H9 (cell line): ENCODE data around the gene NEURL4. TPM values are rescaled to one million over a fixed set of nuclear protein-coding genes. Genes with fewer than 3 reads are reported as not detected.

Experiments
- DNase-seq: peaks from one replicate; pipeline ENCODE4 v3.0.0-alpha.2; 2017
- H2AFZ ChIP-seq: one replicate; pipeline ENCODE4 v1.6.1; 2013; ENCODE audit warnings: mild to moderate bottlenecking, low read length, control low read depth, moderate library complexity
- H2AK5ac ChIP-seq: 2 replicates; pipeline ENCODE4 v1.6.1; 2013; ENCODE audit warnings: low read length, control low read depth, mixed read lengths; ENCODE audit not compliant: insufficient read length
- H2BK120ac ChIP-seq: one replicate; pipeline ENCODE4 v1.6.1; 2013; ENCODE audit warnings: low read depth, mild to moderate bottlenecking, low read length, control low read depth, inconsistent platforms; ENCODE audit not compliant: poor library complexity, severe bottlenecking
- H2BK12ac ChIP-seq: 2 replicates; pipeline ENCODE4 v1.6.1; 2013; ENCODE audit warnings: low read length, control low read depth, mixed read lengths, low read depth; ENCODE audit not compliant: insufficient read length
- H2BK15ac ChIP-seq: 2 replicates; pipeline ENCODE4 v1.6.1; 2013; ENCODE audit warnings: low read depth, low read length, control low read depth
- H2BK20ac ChIP-seq: one replicate; pipeline ENCODE4 v1.6.1; 2013; ENCODE audit warnings: low read depth, mild to moderate bottlenecking, low read length, control low read depth, inconsistent platforms; ENCODE audit not compliant: poor library complexity, severe bottlenecking
- H2BK5ac ChIP-seq: 2 replicates; pipeline ENCODE4 v1.6.1; 2013; ENCODE audit warnings: low read length, control low read depth, mixed read lengths; ENCODE audit not compliant: insufficient read length
- H3K14ac ChIP-seq: 2 replicates; pipeline ENCODE4 v1.6.1; 2013; ENCODE audit warnings: low read length, control low read depth; ENCODE audit not compliant: insufficient read depth
- H3K18ac ChIP-seq: 2 replicates; pipeline ENCODE4 v1.6.1; 2013; ENCODE audit warnings: low read depth, mild to moderate bottlenecking, mixed read lengths, low read length, control low read depth; ENCODE audit not compliant: insufficient read length
- H3K23ac ChIP-seq: 2 replicates; pipeline ENCODE4 v1.6.1; 2013; ENCODE audit warnings: low read length, control low read depth, mixed read lengths, low read depth; ENCODE audit not compliant: insufficient read length
- H3K23me2 ChIP-seq: 2 replicates; pipeline ENCODE4 v1.6.1; 2013; ENCODE audit warnings: low read depth, mild to moderate bottlenecking, mixed read lengths, low read length, control low read depth; ENCODE audit not compliant: insufficient read length, poor library complexity, severe bottlenecking
- H3K27ac ChIP-seq: 2 replicates; pipeline ENCODE4 v1.5.1; 2013; ENCODE audit warnings: low read length, control low read depth, mixed read lengths, low read depth; ENCODE audit not compliant: insufficient read length
- H3K27me3 ChIP-seq: 2 replicates; pipeline ENCODE4 v1.6.1; 2013; ENCODE audit warnings: low read length, control low read depth, inconsistent platforms; ENCODE audit not compliant: insufficient read depth
- H3K4ac ChIP-seq: 2 replicates; pipeline ENCODE4 v1.6.1; 2013; ENCODE audit warnings: low read depth, mild to moderate bottlenecking, control low read depth, inconsistent platforms, low read length, moderate library complexity
- H3K4me1 ChIP-seq: 2 replicates; pipeline ENCODE4 v1.6.1; 2013; ENCODE audit warnings: low read length, control low read depth, inconsistent platforms; ENCODE audit not compliant: insufficient read depth
- H3K4me2 ChIP-seq: 2 replicates; pipeline ENCODE4 v1.6.1; 2013; ENCODE audit warnings: low read length, control low read depth, mixed read lengths; ENCODE audit not compliant: insufficient read length, insufficient read depth
- H3K56ac ChIP-seq: 2 replicates; pipeline ENCODE4 v1.6.1; 2013; ENCODE audit warnings: low read depth, mild to moderate bottlenecking, mixed read lengths, low read length, control low read depth; ENCODE audit not compliant: insufficient read length
- H3K79me1 ChIP-seq: 2 replicates; pipeline ENCODE4 v1.6.1; 2013; ENCODE audit warnings: low read depth, mild to moderate bottlenecking, moderate library complexity, low read length, control low read depth, inconsistent platforms; ENCODE audit not compliant: insufficient read depth, poor library complexity, severe bottlenecking
- H3K79me2 ChIP-seq: 2 replicates; pipeline ENCODE4 v1.6.1; 2013; ENCODE audit warnings: low read length, control low read depth, inconsistent platforms; ENCODE audit not compliant: insufficient read depth
- H3K9ac ChIP-seq: 2 replicates; pipeline ENCODE4 v1.6.1; 2013; ENCODE audit warnings: low read length, control low read depth, mixed read lengths; ENCODE audit not compliant: insufficient read length; ENCODE audit errors: extremely low read depth
- H3K9me3 ChIP-seq: one replicate; pipeline ENCODE4 v1.6.1; 2013; ENCODE audit warnings: low read depth, low read length, inconsistent platforms; ENCODE audit not compliant: control insufficient read depth
- H3T11ph ChIP-seq: one replicate; pipeline ENCODE4 v1.6.1; 2013; ENCODE audit warnings: mild to moderate bottlenecking, low read length, control low read depth, inconsistent platforms
- H4K20me1 ChIP-seq: one replicate; pipeline ENCODE4 v1.6.1; 2013; ENCODE audit not compliant: control insufficient read depth, insufficient read length, insufficient read depth
- H4K5ac ChIP-seq: 2 replicates; pipeline ENCODE4 v1.6.1; 2013; ENCODE audit warnings: low read depth, mild to moderate bottlenecking, mixed read lengths, low read length, control low read depth; ENCODE audit not compliant: insufficient read length
- H4K8ac ChIP-seq: replicated peaks from 2 replicates; pipeline ENCODE4 v1.6.1; 2013; ENCODE audit warnings: low read length, control low read depth, mixed read lengths, low read depth; ENCODE audit not compliant: insufficient read length
- H4K91ac ChIP-seq: 2 replicates; pipeline ENCODE4 v1.6.1; 2013; ENCODE audit warnings: low read depth, mild to moderate bottlenecking, moderate library complexity, mixed read lengths, low read length, control low read depth; ENCODE audit not compliant: insufficient read length
- H3K27ac Mint-ChIP-seq, 3 experiments: 2 replicates in 2 of 3; 3 replicates in 1 of 3; pipeline ENCODE4 v1.8.0; 2020 to 2021; ENCODE audit warnings: mixed read lengths in 3 of 3, mild to moderate bottlenecking in 1 of 3, moderate library complexity in 1 of 3
- H3K27me3 Mint-ChIP-seq: 2 replicates; pipeline ENCODE4 v1.8.0; 2021; ENCODE audit warnings: low read depth, mild to moderate bottlenecking, moderate library complexity, mixed read lengths
- H3K36me3 Mint-ChIP-seq, 3 experiments: 2 replicates in 2 of 3; 3 replicates in 1 of 3; pipeline ENCODE4 v1.8.0; 2020 to 2021; ENCODE audit warnings: low read depth in 3 of 3, mixed read lengths in 3 of 3; ENCODE audit not compliant: insufficient read depth in 1 of 3
- H3K4me1 Mint-ChIP-seq, 2 experiments: 2 replicates each; pipeline ENCODE4 v1.8.0; 2020; ENCODE audit warnings: mixed read lengths in 2 of 2
- H3K4me3 Mint-ChIP-seq, 2 experiments: 2 replicates in 1 of 2; 3 replicates in 1 of 2; pipeline ENCODE4 v1.8.0; 2020 to 2021; ENCODE audit warnings: mild to moderate bottlenecking in 2 of 2, mixed read lengths in 2 of 2, moderate library complexity in 1 of 2
- H3K9me3 Mint-ChIP-seq, 2 experiments: 2 replicates in 1 of 2; 3 replicates in 1 of 2; pipeline ENCODE4 v1.8.0; 2020; ENCODE audit warnings: mild to moderate bottlenecking in 2 of 2, mixed read lengths in 2 of 2, moderate library complexity in 1 of 2
- WGBS: extraction: QIAGEN DNeasy Blood & Tissue Kit; methylation state at CpG from one replicate; pipeline ENCODE4 v1.1.7; 2013; ENCODE audit warnings: missing lambda C conversion rate, low lambda C conversion rate, mixed read lengths; ENCODE audit not compliant: insufficient read length; ENCODE audit errors: extremely low coverage; 5-methylcytosine and 5-hydroxymethylcytosine counted together
- total RNA-seq: library from RNA; stranded (reverse); gene quantifications from 2 replicates; pipeline ENCODE4 v1.2.1, GENCODE V29; 2021
- TF ChIP-seq, protein P1 (sequence below): fragments of 200-600 bp; sonication (generic); conservative IDR thresholded peaks from 3 replicates; pipeline ENCODE4 v1.8.0; 2021; ENCODE audit warnings: antibody characterized with exemption, mild to moderate bottlenecking

The NEURL4 gene
- total RNA-seq, 1 experiment from 2014 or later = 54.8 TPM

- Histone ChIP-seq H3T11ph (no peak overlapping the region), H2AK5ac (no peak overlapping the region), H2BK120ac (no peak overlapping the region), H2BK15ac (no peak overlapping the region), H2BK5ac (no peak overlapping the region), H4K8ac (no peak overlapping the region), H3K9ac (no peak overlapping the region), H3K27ac (no peak overlapping the region), H4K91ac (no peak overlapping the region), H2BK12ac (no peak overlapping the region), H3K18ac (no peak overlapping the region), H2AFZ (no peak overlapping the region), H3K23me2 (no peaks in the 10 kb centered on the region), H3K79me1 (no peaks in the 10 kb centered on the region), H3K9me3 (no peaks in the 10 kb centered on the region), H3K4me1 (peaks cover 5% of the 10 kb centered on the region; the same call in 1 of the 2 replicates), H4K5ac (no peak overlapping the region), H3K56ac (no peak overlapping the region), H4K20me1 (no peaks in the 10 kb centered on the region), H3K23ac (no peak overlapping the region), H3K14ac (no peak overlapping the region), H3K79me2 (no peaks in the 10 kb centered on the region), H3K4ac (no peak overlapping the region), H2BK20ac (no peak overlapping the region), H3K4me2 (no peak overlapping the region), H3K27me3 (no peaks in the 10 kb centered on the region)
- H3K36me3 Mint-ChIP-seq = no peaks in the 10 kb centered on the region
- TF ChIP-seq, protein P1, sequence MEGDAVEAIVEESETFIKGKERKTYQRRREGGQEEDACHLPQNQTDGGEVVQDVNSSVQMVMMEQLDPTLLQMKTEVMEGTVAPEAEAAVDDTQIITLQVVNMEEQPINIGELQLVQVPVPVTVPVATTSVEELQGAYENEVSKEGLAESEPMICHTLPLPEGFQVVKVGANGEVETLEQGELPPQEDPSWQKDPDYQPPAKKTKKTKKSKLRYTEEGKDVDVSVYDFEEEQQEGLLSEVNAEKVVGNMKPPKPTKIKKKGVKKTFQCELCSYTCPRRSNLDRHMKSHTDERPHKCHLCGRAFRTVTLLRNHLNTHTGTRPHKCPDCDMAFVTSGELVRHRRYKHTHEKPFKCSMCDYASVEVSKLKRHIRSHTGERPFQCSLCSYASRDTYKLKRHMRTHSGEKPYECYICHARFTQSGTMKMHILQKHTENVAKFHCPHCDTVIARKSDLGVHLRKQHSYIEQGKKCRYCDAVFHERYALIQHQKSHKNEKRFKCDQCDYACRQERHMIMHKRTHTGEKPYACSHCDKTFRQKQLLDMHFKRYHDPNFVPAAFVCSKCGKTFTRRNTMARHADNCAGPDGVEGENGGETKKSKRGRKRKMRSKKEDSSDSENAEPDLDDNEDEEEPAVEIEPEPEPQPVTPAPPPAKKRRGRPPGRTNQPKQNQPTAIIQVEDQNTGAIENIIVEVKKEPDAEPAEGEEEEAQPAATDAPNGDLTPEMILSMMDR = no peak
- H3K9me3 Mint-ChIP-seq = no peaks in the 10 kb centered on the region
- no CpG with 5 or more reads among the region's 4 CpGs for WGBS
- no peak overlapping the region for H3K27ac Mint-ChIP-seq
- H3K4me3 Mint-ChIP-seq = no peak overlapping the region
- no peak for DNase-seq
- peaks cover 5 to 24% of the 10 kb centered on the region in 2 experiments for H3K4me1 Mint-ChIP-seq
- H3K27me3 Mint-ChIP-seq = peaks cover 3% of the 10 kb centered on the region; the same call in 1 of the 2 replicates
These were observed 41.7 kb upstream of the NEURL4 start for GRCh38 chr17:7370853-7371252.
